ENCODE data around the gene DNAJC9.

DNAJC9 gene

GRCh38 chr10:73233883-73234282 lies 13.2 kb downstream of the DNAJC9 start:
- Histone ChIP-seq H3K36me3 (peaks cover 5 to 77% (median 34%) of the 10 kb centered on the region in 3 donors), H3K9me3 (no peaks in the 10 kb centered on the region), H3K27ac (no peak overlapping the region), H3K4me1 (no peaks in the 10 kb centered on the region), H3K27me3 (no peaks in the 10 kb centered on the region), H3K4me3 (no peak overlapping the region)
- intact Hi-C loops (cut with DNase I; ENCODE audit: low total_unique reads) = no loop called here
- no peak for TF ChIP-seq CTCF (IDR thresholded peaks at IDR 0.05)
- no peak for DNase-seq

DNA sequence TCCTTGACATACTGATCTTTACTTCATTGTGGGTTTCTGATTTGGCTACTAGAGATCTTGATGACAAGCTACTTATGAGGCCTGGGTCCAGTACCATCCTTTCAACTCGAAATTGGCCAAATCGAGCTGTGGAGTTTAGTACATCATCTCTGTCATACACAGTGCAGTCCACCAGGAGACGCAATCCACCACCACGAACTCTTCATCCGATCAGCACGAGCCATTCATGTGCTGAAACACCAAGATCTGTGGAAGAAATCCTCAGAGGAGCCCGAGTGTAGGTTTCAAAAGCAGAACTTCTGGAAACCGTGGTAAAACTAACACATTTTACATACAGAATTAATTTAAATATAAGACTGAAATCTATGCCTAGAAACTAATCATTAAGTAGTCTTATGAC lies 14.2 kb downstream of the DNAJC9 start:
- TF ChIP-seq CTCF (IDR thresholded peaks at IDR 0.05) = no peak
- Histone ChIP-seq H3K27me3 (no peaks in the 10 kb centered on the region), H3K4me3 (no peak overlapping the region), H3K36me3 (peaks cover 5 to 83% (median 34%) of the 10 kb centered on the region in 3 donors), H3K4me1 (no peaks in the 10 kb centered on the region), H3K27ac (no peak overlapping the region), H3K9me3 (no peaks in the 10 kb centered on the region)
- no peak for DNase-seq
- intact Hi-C loops (cut with DNase I; ENCODE audit: low total_unique reads) = no loop called here

DNA sequence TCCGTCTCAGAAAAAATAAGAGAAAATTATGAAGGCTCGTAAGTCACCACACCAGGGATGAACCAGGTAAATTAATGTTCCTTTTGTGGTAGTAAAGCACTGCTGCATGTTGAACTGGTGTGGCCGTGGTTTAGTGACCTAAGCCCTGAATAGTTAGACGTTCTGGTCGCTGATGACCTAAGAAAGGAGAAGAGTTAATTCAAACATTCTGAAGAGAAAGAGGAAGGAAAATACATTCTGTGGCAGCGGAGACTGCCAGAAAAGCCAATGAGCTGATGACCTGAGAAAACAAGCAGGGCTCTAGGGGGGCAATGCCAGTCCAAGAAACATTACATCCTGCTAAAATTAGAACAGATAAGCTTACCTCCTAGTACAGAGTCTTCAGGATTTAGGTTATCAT lies 17.5 kb downstream of the DNAJC9 start:
- no peak for TF ChIP-seq CTCF (IDR thresholded peaks at IDR 0.05)
- DNase-seq = no peak
- Histone ChIP-seq H3K27ac (no peak overlapping the region), H3K4me1 (no peaks in the 10 kb centered on the region), H3K9me3 (no peaks in the 10 kb centered on the region), H3K27me3 (no peaks in the 10 kb centered on the region), H3K4me3 (no peak overlapping the region), H3K36me3 (peaks cover 0 to 57% (median 18%) of the 10 kb centered on the region in 3 donors)
- intact Hi-C loops (cut with DNase I; ENCODE audit: low total_unique reads) = no loop called here

- Histone ChIP-seq H3K4me1 (no peaks in the 10 kb centered on the region), H3K27me3 (no peaks in the 10 kb centered on the region), H3K4me3 (no peak overlapping the region), H3K27ac (no peak overlapping the region), H3K9me3 (no peaks in the 10 kb centered on the region), H3K36me3 (peaks cover 0 to 43% (median 9%) of the 10 kb centered on the region in 3 donors)
- TF ChIP-seq CTCF (IDR thresholded peaks at IDR 0.05) = no peak
- no peak for DNase-seq
- intact Hi-C loops (cut with DNase I; ENCODE audit: low total_unique reads) = no loop called here
Measured at GRCh38 chr10:73228247-73228646, 18.8 kb downstream of the DNAJC9 start.

DNA sequence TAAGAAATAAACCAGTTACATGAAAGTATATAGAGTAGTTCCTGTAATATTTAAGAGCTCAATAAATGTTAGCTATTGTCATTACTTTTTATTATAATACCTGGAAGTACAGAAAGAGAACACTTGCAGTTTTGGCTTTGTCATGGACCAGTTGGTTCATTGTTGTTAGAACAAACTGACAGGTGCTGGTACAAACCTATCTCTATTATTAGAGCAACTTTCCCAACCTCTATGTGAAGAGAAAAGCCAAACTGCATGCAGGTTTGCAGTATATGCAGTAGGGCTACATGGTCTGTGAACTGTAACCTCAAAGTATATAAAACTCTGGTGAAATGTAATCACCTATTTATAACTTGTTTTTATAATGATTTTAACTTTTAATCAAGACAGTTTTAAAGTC lies 20.4 kb downstream of the DNAJC9 start:
- Histone ChIP-seq H3K36me3 (peaks cover 0 to 41% (median 0%) of the 10 kb centered on the region in 3 donors), H3K4me3 (no peak overlapping the region), H3K27me3 (no peaks in the 10 kb centered on the region), H3K9me3 (no peaks in the 10 kb centered on the region), H3K27ac (no peak overlapping the region), H3K4me1 (no peaks in the 10 kb centered on the region)
- intact Hi-C loops (cut with DNase I; ENCODE audit: low total_unique reads) = no loop called here
- no peak for DNase-seq
- TF ChIP-seq CTCF (IDR thresholded peaks at IDR 0.05) = no peak

DNA sequence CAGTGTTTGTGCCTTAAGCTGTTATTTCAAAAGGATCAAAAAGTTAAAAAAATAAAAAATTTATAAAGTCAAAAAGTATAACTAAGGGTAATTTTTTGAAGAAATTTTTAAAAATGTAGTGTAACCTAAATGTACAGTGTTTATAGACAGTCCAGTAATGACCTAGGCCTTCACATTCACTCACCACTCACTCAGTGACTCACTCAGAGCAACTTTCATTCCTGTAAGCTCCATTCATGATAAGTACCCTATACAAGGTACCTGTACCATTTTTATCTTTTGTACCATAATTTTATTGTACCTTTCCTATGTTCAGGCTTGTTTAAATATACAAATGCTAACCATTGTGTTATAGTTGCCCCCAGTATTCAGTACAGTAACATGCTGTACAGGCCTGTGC lies 21.5 kb downstream of the DNAJC9 start:
- intact Hi-C loops (cut with DNase I; ENCODE audit: low total_unique reads) = no loop called here
- TF ChIP-seq CTCF (IDR thresholded peaks at IDR 0.05) = no peak
- H3K9me3 ChIP-seq = no peaks in the 10 kb centered on the region

More for the DNA sequence above, 21.5 kb downstream of the DNAJC9 start:
- H3K36me3 ChIP-seq = peaks cover 0 to 33% (median 0%) of the 10 kb centered on the region in 3 donors
- no peak overlapping the region for H3K4me3 ChIP-seq
- no peak for DNase-seq
- H3K4me1 ChIP-seq = no peaks in the 10 kb centered on the region
- no peaks in the 10 kb centered on the region for H3K27me3 ChIP-seq
- H3K27ac ChIP-seq = no peak overlapping the region
